ENCODE measurements around the gene PLAAT1.

DNA sequence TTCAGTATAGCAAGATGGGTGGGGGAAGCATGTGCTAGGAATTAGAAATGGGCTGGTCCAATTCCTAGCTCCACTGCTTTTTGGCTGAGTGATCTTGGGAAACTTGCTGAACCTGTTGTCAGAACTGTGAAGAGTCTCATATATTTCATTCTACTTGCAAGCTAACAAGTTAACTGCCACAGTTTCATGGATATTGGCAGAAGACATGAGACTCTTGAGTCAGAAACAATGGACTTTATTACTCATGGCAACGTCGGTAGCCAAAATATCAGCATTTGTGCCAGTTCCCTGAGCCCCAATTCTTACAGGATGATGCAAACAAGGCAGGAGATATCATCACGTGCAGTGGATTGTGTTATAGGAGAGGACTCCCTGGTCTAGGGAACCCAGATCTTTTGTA is 26.6 kb upstream of the PLAAT1 start:
- TF ChIP-seq, protein P1, sequence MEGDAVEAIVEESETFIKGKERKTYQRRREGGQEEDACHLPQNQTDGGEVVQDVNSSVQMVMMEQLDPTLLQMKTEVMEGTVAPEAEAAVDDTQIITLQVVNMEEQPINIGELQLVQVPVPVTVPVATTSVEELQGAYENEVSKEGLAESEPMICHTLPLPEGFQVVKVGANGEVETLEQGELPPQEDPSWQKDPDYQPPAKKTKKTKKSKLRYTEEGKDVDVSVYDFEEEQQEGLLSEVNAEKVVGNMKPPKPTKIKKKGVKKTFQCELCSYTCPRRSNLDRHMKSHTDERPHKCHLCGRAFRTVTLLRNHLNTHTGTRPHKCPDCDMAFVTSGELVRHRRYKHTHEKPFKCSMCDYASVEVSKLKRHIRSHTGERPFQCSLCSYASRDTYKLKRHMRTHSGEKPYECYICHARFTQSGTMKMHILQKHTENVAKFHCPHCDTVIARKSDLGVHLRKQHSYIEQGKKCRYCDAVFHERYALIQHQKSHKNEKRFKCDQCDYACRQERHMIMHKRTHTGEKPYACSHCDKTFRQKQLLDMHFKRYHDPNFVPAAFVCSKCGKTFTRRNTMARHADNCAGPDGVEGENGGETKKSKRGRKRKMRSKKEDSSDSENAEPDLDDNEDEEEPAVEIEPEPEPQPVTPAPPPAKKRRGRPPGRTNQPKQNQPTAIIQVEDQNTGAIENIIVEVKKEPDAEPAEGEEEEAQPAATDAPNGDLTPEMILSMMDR (IDR thresholded peaks at IDR 0.05), result no peak
- TF ChIP-seq POLR2A (IDR thresholded peaks at IDR 0.05) (no peak), POLR2AphosphoS5 (IDR thresholded peaks at IDR 0.05) (no peak)

Measured in breast epithelium (tissue), 3 donors.